HepG2 (cell line): ENCODE data around the gene NKAIN2. TPM values are rescaled to one million over a fixed set of nuclear protein-coding genes. Genes with fewer than 3 reads are reported as not detected.

Source experiments
- ATAC-seq: fragments of 200-7000 bp; cut with Tn5 transposase; 3 replicates; pipeline ENCODE4 v1.9.1; 2020; ENCODE audit warnings: mild to moderate bottlenecking, moderate library complexity
- BruUV-seq: library from RNA; stranded (reverse); fragments of 400-500 nt; replicated peaks from 2 replicates; lab custom pipeline; 2021; lab: Mats Ljungman, UMichigan
- CTCF ChIA-PET: fragments of 300-600 bp; formaldehyde crosslinking; extraction: SDS; loops from one replicate; lab custom pipeline; 2021; ENCODE audit warnings: low total read pairs, inconsistent platforms, low intra/inter-chr PET ratio; lab: Yijun Ruan, JAX
- POLR2A ChIA-PET: fragments of 350-600 bp; sonication (Branson Sonifier 250); formaldehyde crosslinking; loops from one replicate; lab custom pipeline; 2020; ENCODE audit warnings: antibody characterized with exemption, inconsistent platforms; lab: Yijun Ruan, JAX
- DNase-seq: peaks from one replicate; pipeline ENCODE4 v3.0.0-alpha.2; 2015; ENCODE audit warnings: low spot score
- FAIRE-seq: peaks from 3 replicates; lab custom pipeline; 2011; peaks lifted over from hg19 to GRCh38; lab: Jason Lieb, UNC
- H2AFZ ChIP-seq: one replicate; pipeline ENCODE4 v1.6.1; 2011; ENCODE audit warnings: low read length, inconsistent platforms
- H3K27ac ChIP-seq: fragments of 300-600 bp; 3 replicates; pipeline ENCODE4 v1.8.0; 2011; ENCODE audit warnings: mixed run types, mild to moderate bottlenecking, mixed read lengths, low read length, inconsistent platforms; ENCODE audit not compliant: insufficient read depth; ENCODE audit errors: extremely low read length
- H3K27me3 ChIP-seq, 2 experiments: fragments of 200-600 bp in 1 of 2; 2 replicates in 1 of 2; 3 replicates in 1 of 2; pipeline versions ENCODE4 v1.6.0 to v1.8.0; 2011; ENCODE audit warnings: low read length in 2 of 2, mild to moderate bottlenecking in 2 of 2, moderate library complexity in 2 of 2, inconsistent platforms in 1 of 2; ENCODE audit not compliant: insufficient read depth in 2 of 2, control insufficient read depth in 1 of 2
- H3K36me3 ChIP-seq, 2 experiments: fragments of 200-600 bp in 1 of 2; replicated peaks in 1 of 2; 2 replicates in 1 of 2; 3 replicates in 1 of 2; pipeline versions ENCODE4 v1.5.1 to v1.8.0; 2011; ENCODE audit warnings: low read length in 2 of 2, inconsistent platforms in 1 of 2; ENCODE audit not compliant: insufficient read depth in 2 of 2, control insufficient read depth in 1 of 2
- H3K4me1 ChIP-seq: 2 replicates; pipeline ENCODE4 v1.5.1; 2012; ENCODE audit warnings: low read length, inconsistent platforms; ENCODE audit not compliant: insufficient read depth
- H3K4me2 ChIP-seq: 2 replicates; pipeline ENCODE4 v1.6.0; 2011; ENCODE audit warnings: low read depth, low read length, inconsistent platforms
- H3K4me3 ChIP-seq, 3 experiments: fragments of 200-600 bp in 1 of 3; sonication (generic), shearing (Covaris generic) in 1 of 3; replicated peaks in 1 of 3; 2 replicates each; pipeline ENCODE4 v1.5.1; 2011 to 2016; ENCODE audit warnings: low read length in 3 of 3, inconsistent platforms in 2 of 3, low read depth in 2 of 3, mild to moderate bottlenecking in 2 of 3, control low read depth in 1 of 3, mixed read lengths in 1 of 3; ENCODE audit not compliant: insufficient read depth in 1 of 3
- H3K79me2 ChIP-seq: one replicate; pipeline ENCODE4 v1.6.1; 2011; ENCODE audit warnings: low read length, inconsistent platforms; ENCODE audit not compliant: insufficient read depth
- H3K9ac ChIP-seq: 2 replicates; pipeline ENCODE4 v1.6.0; 2011; ENCODE audit warnings: mild to moderate bottlenecking, low read depth, low read length, inconsistent platforms; ENCODE audit not compliant: insufficient read depth
- H3K9me3 ChIP-seq: 2 replicates; pipeline ENCODE4 v1.5.1; 2012; ENCODE audit warnings: mild to moderate bottlenecking, low read length
- H4K20me1 ChIP-seq: 2 replicates; pipeline ENCODE4 v1.6.0; 2011; ENCODE audit warnings: inconsistent platforms, mild to moderate bottlenecking, low read length, moderate library complexity; ENCODE audit not compliant: insufficient read depth
- HNRNPH1 ChIP-seq: fragments of 200-400 bp; formaldehyde crosslinking; optimal IDR thresholded peaks from 2 replicates; pipeline ENCODE3; 2017; ENCODE audit warnings: mild to moderate bottlenecking, low read depth, low read length
- HOXD1 ChIP-seq: sonication (generic); formaldehyde crosslinking; IDR thresholded peaks from 2 replicates; pipeline ENCODE4 v1.5.0; 2020; ENCODE audit warnings: missing genetic modification reagents
- KLF11 ChIP-seq: IDR thresholded peaks from 2 replicates; pipeline ENCODE4 v1.6.1; 2016; ENCODE audit warnings: missing compliant biosample characterization
- ZFP36 ChIP-seq: fragments of 150-350 bp; IDR thresholded peaks from 2 replicates; pipeline ENCODE4 v1.6.1; 2018; ENCODE audit warnings: borderline replicate concordance, low read length, low read depth; ENCODE audit not compliant: partially characterized antibody
- ZFX ChIP-seq: sonication (generic); formaldehyde crosslinking; IDR thresholded peaks from 2 replicates; pipeline ENCODE4 v1.4.0; 2020; ENCODE audit warnings: mild to moderate bottlenecking, low read depth, missing genetic modification reagents, moderate library complexity
- ZNF136 ChIP-seq: sonication (generic); formaldehyde crosslinking; IDR thresholded peaks from 2 replicates; pipeline ENCODE4 v1.8.1; 2022; ENCODE audit warnings: low read depth, mild to moderate bottlenecking, moderate library complexity, missing genetic modification reagents
- ZNF343 ChIP-seq: sonication (generic); formaldehyde crosslinking; IDR thresholded peaks from 2 replicates; pipeline ENCODE4 v1.4.0; 2020; ENCODE audit warnings: mild to moderate bottlenecking, missing genetic modification reagents
- ZSCAN9 ChIP-seq: IDR thresholded peaks from 2 replicates; pipeline ENCODE4 v1.6.1; 2016; ENCODE audit warnings: borderline replicate concordance
- WGBS: methylation state at CpG from one replicate; pipeline ENCODE4 v1.1.6; 2017; ENCODE audit warnings: low lambda C conversion rate; 5-methylcytosine and 5-hydroxymethylcytosine counted together
- in situ Hi-C: cut with HindIII; loops from 2 replicates; pipeline ENCODE4 v1.10.0; 2017; ENCODE audit warnings: low pct_unique_long_range_greater_than_20kb; ENCODE audit not compliant: extremely low pct_ligation_motif_present
- intact Hi-C: fragments of 100-400 bp; cut with micrococcal nuclease; formaldehyde crosslinking; loops from one replicate; pipeline ENCODE4 v1.10.0; 2022; ENCODE audit not compliant: unreplicated experiment
- polyA plus RNA-seq, 8 experiments: library from polyadenylated mRNA; depleted of rRNA in 3 of 8; stranded (reverse) in 7 of 8; unstranded in 1 of 8; fragments of >200 nt; fragmentation: Illumina TruSeq in 4 of 8; extraction: Trizol in 4 of 8; gene quantifications; 2 replicates each; pipeline versions ENCODE4 v1.2.1 to v1.2.3, GENCODE V29; 2011 to 2016; ENCODE audit warnings: low read depth in 4 of 8, missing spikeins in 1 of 8, mixed read lengths in 1 of 8; ENCODE audit not compliant: insufficient read depth in 1 of 8
- total RNA-seq, 5 experiments: library from RNA; depleted of rRNA; stranded (reverse); fragments of >200 nt; fragmentation: Illumina TruSeq; extraction: Trizol; gene quantifications; 2 replicates each; pipeline ENCODE4 v1.2.3, GENCODE V29; 2016; ENCODE audit warnings: low read depth in 1 of 5
- TF ChIP-seq, protein P1 (sequence below): sonication (generic); formaldehyde crosslinking; conservative IDR thresholded peaks from 2 replicates; pipeline ENCODE4 v1.8.0; 2022; ENCODE audit warnings: mild to moderate bottlenecking, moderate library complexity, missing genetic modification reagents

NKAIN2 gene
- total and polyA plus RNA-seq, 2 of the 13 experiments (the other 11 are each of a cell fraction or from before 2014, with no cell fraction given) = not detected

DNA sequence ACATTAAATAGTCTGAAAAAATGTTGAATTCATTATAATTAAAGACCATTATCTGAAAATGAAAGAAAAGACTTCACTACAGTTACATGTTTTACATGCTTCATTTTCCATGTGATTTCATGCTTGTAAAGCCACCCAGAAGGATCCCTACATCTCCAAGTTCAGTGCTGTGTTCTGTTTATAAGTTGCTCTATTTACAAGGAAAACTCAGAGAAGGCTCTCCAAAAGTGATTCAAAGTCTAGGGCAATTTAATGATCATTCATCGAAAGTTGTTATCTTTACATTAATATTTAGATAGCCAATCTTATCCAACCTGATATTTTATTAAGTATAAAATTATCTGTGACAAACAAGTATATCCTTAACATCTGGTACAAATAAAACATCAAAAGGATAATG lies 663.7 kb downstream of the NKAIN2 start:
- Histone ChIP-seq H3K27me3 (no peaks in the 10 kb centered on the region), H2AFZ (no peak overlapping the region), H3K9ac (no peak overlapping the region), H3K4me2 (no peak overlapping the region), H3K9me3 (no peaks in the 10 kb centered on the region), H3K79me2 (no peaks in the 10 kb centered on the region), H3K36me3 (no peaks in the 10 kb centered on the region), H4K20me1 (no peaks in the 10 kb centered on the region), H3K4me3 (no peak overlapping the region), H3K4me1 (no peaks in the 10 kb centered on the region), H3K27ac (no peak overlapping the region)
- ATAC-seq = no peak
- ChIA-PET POLR2A (no interaction called here), CTCF (no interaction called here)
- intact Hi-C loops = no loop called here
- no TSS peak for BruUV-seq
- WGBS = 2% methylated on average over 1 of the region's 1 CpG
- FAIRE-seq = no peak
- in situ Hi-C loops = no loop called here
- DNase-seq = no peak
- no peak for TF ChIP-seq ZSCAN9 (CRISPR knock-in tag)
- no peak for TF ChIP-seq ZFP36
- TF ChIP-seq ZNF343 = no peak
- TF ChIP-seq ZNF136 = no peak
- TF ChIP-seq ZFX (CRISPR knock-in tag) = no peak
- TF ChIP-seq HNRNPH1 = no peak
- no peak for TF ChIP-seq HOXD1 (CRISPR knock-in tag)
- TF ChIP-seq, protein P1, sequence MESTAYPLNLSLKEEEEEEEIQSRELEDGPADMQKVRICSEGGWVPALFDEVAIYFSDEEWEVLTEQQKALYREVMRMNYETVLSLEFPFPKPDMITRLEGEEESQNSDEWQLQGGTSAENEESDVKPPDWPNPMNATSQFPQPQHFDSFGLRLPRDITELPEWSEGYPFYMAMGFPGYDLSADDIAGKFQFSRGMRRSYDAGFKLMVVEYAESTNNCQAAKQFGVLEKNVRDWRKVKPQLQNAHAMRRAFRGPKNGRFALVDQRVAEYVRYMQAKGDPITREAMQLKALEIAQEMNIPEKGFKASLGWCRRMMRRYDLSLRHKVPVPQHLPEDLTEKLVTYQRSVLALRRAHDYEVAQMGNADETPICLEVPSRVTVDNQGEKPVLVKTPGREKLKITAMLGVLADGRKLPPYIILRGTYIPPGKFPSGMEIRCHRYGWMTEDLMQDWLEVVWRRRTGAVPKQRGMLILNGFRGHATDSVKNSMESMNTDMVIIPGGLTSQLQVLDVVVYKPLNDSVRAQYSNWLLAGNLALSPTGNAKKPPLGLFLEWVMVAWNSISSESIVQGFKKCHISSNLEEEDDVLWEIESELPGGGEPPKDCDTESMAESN (CRISPR knock-in tag) = no peak
- no peak for TF ChIP-seq KLF11 (CRISPR knock-in tag)
